Ishikawa (cell line): ENCODE measurements around the gene NAV2.

Experiments
- CREB1 ChIP-seq: IDR thresholded peaks from 2 replicates; pipeline ENCODE4 v1.6.1; 2012; ENCODE audit warnings: low read depth
- EGR1 ChIP-seq: IDR thresholded peaks from 2 replicates; pipeline ENCODE4 v1.6.1; 2012
- EP300 ChIP-seq: IDR thresholded peaks from 2 replicates; pipeline ENCODE4 v1.6.1; 2012; ENCODE audit warnings: borderline replicate concordance
- TAF1 ChIP-seq: IDR thresholded peaks from 2 replicates; pipeline ENCODE4 v1.6.1; 2012; ENCODE audit warnings: low read depth, mild to moderate bottlenecking
- TF ChIP-seq, protein P1 (sequence below): IDR thresholded peaks from 2 replicates; pipeline ENCODE4 v1.6.1; 2012; ENCODE audit warnings: low read depth, mild to moderate bottlenecking

DNA sequence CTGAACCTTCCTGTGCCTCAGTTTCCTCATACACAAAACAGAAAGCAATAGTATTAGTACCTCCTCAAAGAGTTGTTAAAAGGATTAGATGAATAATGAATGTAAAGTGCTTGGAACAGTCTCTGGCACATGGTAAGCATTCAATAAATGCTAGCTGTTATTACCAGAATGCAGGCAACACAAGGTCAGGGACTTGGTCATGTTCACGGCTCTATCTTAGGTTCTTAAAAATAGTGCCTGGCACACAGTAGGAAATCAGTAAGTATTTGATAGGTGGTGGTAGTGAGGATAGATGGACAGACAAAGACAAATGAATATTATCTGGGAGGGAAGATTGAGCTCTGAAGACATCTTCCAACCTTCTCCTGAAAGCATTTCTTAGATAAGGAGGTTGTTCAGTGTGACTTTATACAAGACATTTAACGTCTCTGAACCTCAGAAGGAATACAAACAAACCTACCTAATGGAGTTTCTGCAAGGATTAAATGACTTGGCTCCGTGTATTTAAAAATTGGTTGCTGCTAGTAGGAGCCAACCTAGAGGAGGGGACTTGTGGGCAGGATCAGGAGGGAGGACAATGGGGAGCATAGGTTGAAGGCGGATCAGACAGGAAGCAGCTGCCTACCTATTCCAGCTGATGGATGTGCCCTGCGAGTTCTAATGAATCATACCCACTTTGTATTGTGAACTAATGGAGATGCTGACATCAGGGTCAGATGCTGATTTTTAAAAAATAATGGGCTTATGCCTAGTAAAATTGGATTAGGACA is 353.6 kb downstream of the NAV2 start:
- TF ChIP-seq CREB1: no peak
- no peak for TF ChIP-seq EP300
- no peak for TF ChIP-seq TAF1
- TF ChIP-seq EGR1: no peak
- TF ChIP-seq, protein P1, sequence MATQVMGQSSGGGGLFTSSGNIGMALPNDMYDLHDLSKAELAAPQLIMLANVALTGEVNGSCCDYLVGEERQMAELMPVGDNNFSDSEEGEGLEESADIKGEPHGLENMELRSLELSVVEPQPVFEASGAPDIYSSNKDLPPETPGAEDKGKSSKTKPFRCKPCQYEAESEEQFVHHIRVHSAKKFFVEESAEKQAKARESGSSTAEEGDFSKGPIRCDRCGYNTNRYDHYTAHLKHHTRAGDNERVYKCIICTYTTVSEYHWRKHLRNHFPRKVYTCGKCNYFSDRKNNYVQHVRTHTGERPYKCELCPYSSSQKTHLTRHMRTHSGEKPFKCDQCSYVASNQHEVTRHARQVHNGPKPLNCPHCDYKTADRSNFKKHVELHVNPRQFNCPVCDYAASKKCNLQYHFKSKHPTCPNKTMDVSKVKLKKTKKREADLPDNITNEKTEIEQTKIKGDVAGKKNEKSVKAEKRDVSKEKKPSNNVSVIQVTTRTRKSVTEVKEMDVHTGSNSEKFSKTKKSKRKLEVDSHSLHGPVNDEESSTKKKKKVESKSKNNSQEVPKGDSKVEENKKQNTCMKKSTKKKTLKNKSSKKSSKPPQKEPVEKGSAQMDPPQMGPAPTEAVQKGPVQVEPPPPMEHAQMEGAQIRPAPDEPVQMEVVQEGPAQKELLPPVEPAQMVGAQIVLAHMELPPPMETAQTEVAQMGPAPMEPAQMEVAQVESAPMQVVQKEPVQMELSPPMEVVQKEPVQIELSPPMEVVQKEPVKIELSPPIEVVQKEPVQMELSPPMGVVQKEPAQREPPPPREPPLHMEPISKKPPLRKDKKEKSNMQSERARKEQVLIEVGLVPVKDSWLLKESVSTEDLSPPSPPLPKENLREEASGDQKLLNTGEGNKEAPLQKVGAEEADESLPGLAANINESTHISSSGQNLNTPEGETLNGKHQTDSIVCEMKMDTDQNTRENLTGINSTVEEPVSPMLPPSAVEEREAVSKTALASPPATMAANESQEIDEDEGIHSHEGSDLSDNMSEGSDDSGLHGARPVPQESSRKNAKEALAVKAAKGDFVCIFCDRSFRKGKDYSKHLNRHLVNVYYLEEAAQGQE: no peak
